ENCODE data around the gene FAM229A.

DNA sequence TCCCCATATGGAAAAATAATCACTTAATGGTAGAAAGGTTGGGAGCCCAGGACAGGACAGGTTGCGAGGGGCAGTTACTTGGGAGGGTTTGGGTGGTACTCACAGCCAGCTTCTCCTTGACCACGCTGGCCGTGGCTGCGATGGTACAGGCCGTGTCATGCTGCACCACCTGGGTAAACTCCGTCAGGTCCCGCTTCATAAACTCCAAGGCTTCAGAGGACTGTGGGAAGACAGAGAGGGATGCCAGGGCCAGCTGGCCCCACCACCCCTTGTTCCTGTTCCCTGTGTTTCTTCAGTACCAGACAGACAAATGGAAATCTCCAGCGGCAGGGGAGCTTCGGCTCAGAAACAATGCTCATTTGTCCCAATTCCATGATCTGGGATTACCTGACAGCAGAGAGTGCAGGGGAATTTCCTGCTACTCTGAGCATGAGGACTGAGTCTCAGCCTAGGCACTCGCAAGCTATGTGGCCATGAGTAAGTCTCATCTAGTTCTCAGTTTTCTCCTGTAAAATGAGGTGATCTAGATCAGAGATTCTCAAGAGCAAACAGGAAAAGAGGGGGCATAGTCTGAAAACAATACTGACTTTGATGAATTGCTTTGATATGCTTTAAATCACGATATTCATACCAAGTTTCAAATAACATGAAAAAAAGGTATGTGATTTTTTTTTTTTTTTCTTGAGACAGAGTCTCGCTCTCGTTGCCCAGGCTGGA lies 24.5 kb upstream of the FAM229A start:
- TF ChIP-seq, protein P1, sequence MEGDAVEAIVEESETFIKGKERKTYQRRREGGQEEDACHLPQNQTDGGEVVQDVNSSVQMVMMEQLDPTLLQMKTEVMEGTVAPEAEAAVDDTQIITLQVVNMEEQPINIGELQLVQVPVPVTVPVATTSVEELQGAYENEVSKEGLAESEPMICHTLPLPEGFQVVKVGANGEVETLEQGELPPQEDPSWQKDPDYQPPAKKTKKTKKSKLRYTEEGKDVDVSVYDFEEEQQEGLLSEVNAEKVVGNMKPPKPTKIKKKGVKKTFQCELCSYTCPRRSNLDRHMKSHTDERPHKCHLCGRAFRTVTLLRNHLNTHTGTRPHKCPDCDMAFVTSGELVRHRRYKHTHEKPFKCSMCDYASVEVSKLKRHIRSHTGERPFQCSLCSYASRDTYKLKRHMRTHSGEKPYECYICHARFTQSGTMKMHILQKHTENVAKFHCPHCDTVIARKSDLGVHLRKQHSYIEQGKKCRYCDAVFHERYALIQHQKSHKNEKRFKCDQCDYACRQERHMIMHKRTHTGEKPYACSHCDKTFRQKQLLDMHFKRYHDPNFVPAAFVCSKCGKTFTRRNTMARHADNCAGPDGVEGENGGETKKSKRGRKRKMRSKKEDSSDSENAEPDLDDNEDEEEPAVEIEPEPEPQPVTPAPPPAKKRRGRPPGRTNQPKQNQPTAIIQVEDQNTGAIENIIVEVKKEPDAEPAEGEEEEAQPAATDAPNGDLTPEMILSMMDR (IDR thresholded peaks at IDR 0.05 in 2 of 3, conservative IDR thresholded peaks at IDR 0.05 in 1 of 3; ENCODE audit: insufficient read depth in 2 of 3, low read depth in 1 of 3, low read length in 3 of 3), result no peak
- TF ChIP-seq MCM3 (IDR thresholded peaks at IDR 0.05) (no peak), FOXM1 (IDR thresholded peaks at IDR 0.05; ENCODE audit: low read depth) (no peak), FOXM1 (CRISPR knock-in tag; IDR thresholded peaks at IDR 0.05; ENCODE audit: low read depth) (no peak), ZFP36 (IDR thresholded peaks at IDR 0.05; ENCODE audit: low read depth, low read length, partially characterized antibody) (no peak), TBL1XR1 (IDR thresholded peaks at IDR 0.05; ENCODE audit: low read length in 2 of 2) (no peak), NR2C1 (IDR thresholded peaks at IDR 0.05) (no peak), NR2C1 (tag; IDR thresholded peaks at IDR 0.05) (no peak), BRF1 (IDR thresholded peaks at IDR 0.05; ENCODE audit: borderline replicate concordance, extremely low read depth, insufficient read length) (no peak), ZNF444 (CRISPR knock-in tag; IDR thresholded peaks at IDR 0.05) (no peak), NFXL1 (CRISPR knock-in tag; IDR thresholded peaks at IDR 0.05) (no peak), POLR2A (conservative IDR thresholded peaks at IDR 0.05) (no peak), ZKSCAN8 (CRISPR knock-in tag; IDR thresholded peaks at IDR 0.05) (no peak)
- TF ChIP-seq, protein P2, sequence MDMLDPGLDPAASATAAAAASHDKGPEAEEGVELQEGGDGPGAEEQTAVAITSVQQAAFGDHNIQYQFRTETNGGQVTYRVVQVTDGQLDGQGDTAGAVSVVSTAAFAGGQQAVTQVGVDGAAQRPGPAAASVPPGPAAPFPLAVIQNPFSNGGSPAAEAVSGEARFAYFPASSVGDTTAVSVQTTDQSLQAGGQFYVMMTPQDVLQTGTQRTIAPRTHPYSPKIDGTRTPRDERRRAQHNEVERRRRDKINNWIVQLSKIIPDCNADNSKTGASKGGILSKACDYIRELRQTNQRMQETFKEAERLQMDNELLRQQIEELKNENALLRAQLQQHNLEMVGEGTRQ (CRISPR knock-in tag; IDR thresholded peaks at IDR 0.05), result no peak
- TF ChIP-seq, protein P3, sequence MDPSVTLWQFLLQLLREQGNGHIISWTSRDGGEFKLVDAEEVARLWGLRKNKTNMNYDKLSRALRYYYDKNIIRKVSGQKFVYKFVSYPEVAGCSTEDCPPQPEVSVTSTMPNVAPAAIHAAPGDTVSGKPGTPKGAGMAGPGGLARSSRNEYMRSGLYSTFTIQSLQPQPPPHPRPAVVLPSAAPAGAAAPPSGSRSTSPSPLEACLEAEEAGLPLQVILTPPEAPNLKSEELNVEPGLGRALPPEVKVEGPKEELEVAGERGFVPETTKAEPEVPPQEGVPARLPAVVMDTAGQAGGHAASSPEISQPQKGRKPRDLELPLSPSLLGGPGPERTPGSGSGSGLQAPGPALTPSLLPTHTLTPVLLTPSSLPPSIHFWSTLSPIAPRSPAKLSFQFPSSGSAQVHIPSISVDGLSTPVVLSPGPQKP (CRISPR knock-in tag; IDR thresholded peaks at IDR 0.05), result no peak
- TF ChIP-seq, protein P4, sequence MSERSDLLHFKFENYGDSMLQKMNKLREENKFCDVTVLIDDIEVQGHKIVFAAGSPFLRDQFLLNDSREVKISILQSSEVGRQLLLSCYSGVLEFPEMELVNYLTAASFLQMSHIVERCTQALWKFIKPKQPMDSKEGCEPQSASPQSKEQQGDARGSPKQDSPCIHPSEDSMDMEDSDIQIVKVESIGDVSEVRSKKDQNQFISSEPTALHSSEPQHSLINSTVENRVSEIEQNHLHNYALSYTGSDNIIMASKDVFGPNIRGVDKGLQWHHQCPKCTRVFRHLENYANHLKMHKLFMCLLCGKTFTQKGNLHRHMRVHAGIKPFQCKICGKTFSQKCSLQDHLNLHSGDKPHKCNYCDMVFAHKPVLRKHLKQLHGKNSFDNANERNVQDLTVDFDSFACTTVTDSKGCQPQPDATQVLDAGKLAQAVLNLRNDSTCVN (CRISPR knock-in tag; IDR thresholded peaks at IDR 0.05), result no peak

Measured in K562 (cell line).